ENCODE measurements around the gene BICDL1. TPM values are rescaled to one million over a fixed set of nuclear protein-coding genes. Genes with fewer than 3 reads are reported as not detected.

BICDL1 gene
- total RNA-seq, 4 donors from 2014 or later, result 127 to 207 (median 129) TPM

- Histone ChIP-seq H3K27ac (no peak overlapping the region), H3K9me3 (no peaks in the 10 kb centered on the region), H3K4me3 (no peak overlapping the region), H3K36me3 (peaks cover 44% of the 10 kb centered on the region), H3K4me1 (peaks cover 54% of the 10 kb centered on the region), H3K27me3 (no peaks in the 10 kb centered on the region)
- no peak for DNase-seq (ENCODE audit: low spot score in 2 of 2)
- no peak for TF ChIP-seq POLR2A (IDR thresholded peaks at IDR 0.05)
- no CpG with 5 or more reads among the region's 11 CpGs for WGBS
Measured at GRCh38 chr12:120103044-120103338, 114.0 kb downstream of the BICDL1 start.

GRCh38 chr12:120103371-120103770 is 114.3 kb downstream of the BICDL1 start:
- no peak overlapping the region for H3K27ac ChIP-seq
- H3K4me1 ChIP-seq, result peaks cover 55% of the 10 kb centered on the region
- peaks cover 44% of the 10 kb centered on the region for H3K36me3 ChIP-seq
- H3K27me3 ChIP-seq, result no peaks in the 10 kb centered on the region
- H3K4me3 ChIP-seq, result no peak overlapping the region
- 80% methylated on average over 1 of the region's 13 CpGs for WGBS
- TF ChIP-seq POLR2A (IDR thresholded peaks at IDR 0.05), result no peak
- no peak for TF ChIP-seq EP300 (IDR thresholded peaks at IDR 0.05)
- no peak for TF ChIP-seq POLR2AphosphoS5 (IDR thresholded peaks at IDR 0.05)
- no peak for TF ChIP-seq CTCF (IDR thresholded peaks at IDR 0.05)
- DNase-seq (ENCODE audit: low spot score in 2 of 2), result no peak
- no peaks in the 10 kb centered on the region for H3K9me3 ChIP-seq

- Histone ChIP-seq H3K27ac (no peak overlapping the region), H3K36me3 (peaks cover 33% of the 10 kb centered on the region), H3K27me3 (no peaks in the 10 kb centered on the region), H3K9me3 (no peaks in the 10 kb centered on the region), H3K4me1 (peaks cover 52% of the 10 kb centered on the region), H3K4me3 (no peak overlapping the region)
- TF ChIP-seq EP300 (IDR thresholded peaks at IDR 0.05) (no peak), POLR2A (IDR thresholded peaks at IDR 0.05) (no peak), CTCF (IDR thresholded peaks at IDR 0.05) (no peak), POLR2AphosphoS5 (IDR thresholded peaks at IDR 0.05) (no peak)
- no peak for DNase-seq (ENCODE audit: low spot score in 2 of 2)
- 77% methylated on average over 1 of the region's 1 CpG for WGBS
Measured at GRCh38 chr12:120106151-120106550, 117.1 kb downstream of the BICDL1 start.

GRCh38 chr12:120109570-120110267 is 120.7 kb downstream of the BICDL1 start:
- Histone ChIP-seq H3K36me3 (peaks cover 20% of the 10 kb centered on the region), H3K27ac (no peak overlapping the region), H3K4me3 (no peak overlapping the region), H3K27me3 (no peaks in the 10 kb centered on the region), H3K9me3 (no peaks in the 10 kb centered on the region), H3K4me1 (peaks cover 37% of the 10 kb centered on the region)
- DNase-seq (ENCODE audit: low spot score in 2 of 2), result no peak
- 86% methylated on average over 9 of the region's 10 CpGs for WGBS
- no peak for TF ChIP-seq POLR2A (IDR thresholded peaks at IDR 0.05)
- TF ChIP-seq EP300 (IDR thresholded peaks at IDR 0.05), result no peak
- TF ChIP-seq POLR2AphosphoS5 (IDR thresholded peaks at IDR 0.05), result no peak
- TF ChIP-seq CTCF (IDR thresholded peaks at IDR 0.05), result no peak

- H3K4me3 ChIP-seq, result no peak overlapping the region
- H3K9me3 ChIP-seq, result no peaks in the 10 kb centered on the region
- no peak for DNase-seq (ENCODE audit: low spot score in 2 of 2)
- H3K27ac ChIP-seq, result peak overlapping the region; percentile 5
- H3K27me3 ChIP-seq, result no peaks in the 10 kb centered on the region
- TF ChIP-seq EP300 (IDR thresholded peaks at IDR 0.05) (no peak), CTCF (IDR thresholded peaks at IDR 0.05) (no peak), POLR2A (IDR thresholded peaks at IDR 0.05) (no peak)
- 72% methylated on average over 19 of the region's 26 CpGs for WGBS
- H3K36me3 ChIP-seq, result peaks cover 16% of the 10 kb centered on the region
- peaks cover 47% of the 10 kb centered on the region for H3K4me1 ChIP-seq
Measured at GRCh38 chr12:120110550-120111501, 121.8 kb downstream of the BICDL1 start.

All from suprapubic skin (tissue), 4 donors.